HepG2 (cell line): ENCODE measurements around the gene CMTR2. TPM values are rescaled to one million over a fixed set of nuclear protein-coding genes. Genes with fewer than 3 reads are reported as not detected.

Source experiments
- ATAC-seq: fragments of 200-7000 bp; cut with Tn5 transposase; 3 replicates; pipeline ENCODE4 v1.9.1; 2020; ENCODE audit warnings: mild to moderate bottlenecking, moderate library complexity
- BruUV-seq: library from RNA; stranded (reverse); fragments of 400-500 nt; replicated peaks from 2 replicates; lab custom pipeline; 2021; lab: Mats Ljungman, UMichigan
- CTCF ChIA-PET: fragments of 300-600 bp; formaldehyde crosslinking; extraction: SDS; loops from one replicate; lab custom pipeline; 2021; ENCODE audit warnings: low total read pairs, inconsistent platforms, low intra/inter-chr PET ratio; lab: Yijun Ruan, JAX
- POLR2A ChIA-PET: fragments of 350-600 bp; sonication (Branson Sonifier 250); formaldehyde crosslinking; loops from one replicate; lab custom pipeline; 2020; ENCODE audit warnings: antibody characterized with exemption, inconsistent platforms; lab: Yijun Ruan, JAX
- DNase-seq: peaks from one replicate; pipeline ENCODE4 v3.0.0-alpha.2; 2015; ENCODE audit warnings: low spot score
- FAIRE-seq: peaks from 3 replicates; lab custom pipeline; 2011; peaks lifted over from hg19 to GRCh38; lab: Jason Lieb, UNC
- H2AFZ ChIP-seq: one replicate; pipeline ENCODE4 v1.6.1; 2011; ENCODE audit warnings: low read length, inconsistent platforms
- H3K27ac ChIP-seq: fragments of 300-600 bp; 3 replicates; pipeline ENCODE4 v1.8.0; 2011; ENCODE audit warnings: mixed run types, mild to moderate bottlenecking, mixed read lengths, low read length, inconsistent platforms; ENCODE audit not compliant: insufficient read depth; ENCODE audit errors: extremely low read length
- H3K27me3 ChIP-seq, 2 experiments: fragments of 200-600 bp in 1 of 2; 2 replicates in 1 of 2; 3 replicates in 1 of 2; pipeline versions ENCODE4 v1.6.0 to v1.8.0; 2011; ENCODE audit warnings: low read length in 2 of 2, mild to moderate bottlenecking in 2 of 2, moderate library complexity in 2 of 2, inconsistent platforms in 1 of 2; ENCODE audit not compliant: insufficient read depth in 2 of 2, control insufficient read depth in 1 of 2
- H3K36me3 ChIP-seq, 2 experiments: fragments of 200-600 bp in 1 of 2; replicated peaks in 1 of 2; 2 replicates in 1 of 2; 3 replicates in 1 of 2; pipeline versions ENCODE4 v1.5.1 to v1.8.0; 2011; ENCODE audit warnings: low read length in 2 of 2, inconsistent platforms in 1 of 2; ENCODE audit not compliant: insufficient read depth in 2 of 2, control insufficient read depth in 1 of 2
- H3K4me1 ChIP-seq: 2 replicates; pipeline ENCODE4 v1.5.1; 2012; ENCODE audit warnings: low read length, inconsistent platforms; ENCODE audit not compliant: insufficient read depth
- H3K4me2 ChIP-seq: 2 replicates; pipeline ENCODE4 v1.6.0; 2011; ENCODE audit warnings: low read depth, low read length, inconsistent platforms
- H3K4me3 ChIP-seq, 3 experiments: fragments of 200-600 bp in 1 of 3; sonication (generic), shearing (Covaris generic) in 1 of 3; replicated peaks in 1 of 3; 2 replicates each; pipeline ENCODE4 v1.5.1; 2011 to 2016; ENCODE audit warnings: low read length in 3 of 3, inconsistent platforms in 2 of 3, low read depth in 2 of 3, mild to moderate bottlenecking in 2 of 3, control low read depth in 1 of 3, mixed read lengths in 1 of 3; ENCODE audit not compliant: insufficient read depth in 1 of 3
- H3K79me2 ChIP-seq: one replicate; pipeline ENCODE4 v1.6.1; 2011; ENCODE audit warnings: low read length, inconsistent platforms; ENCODE audit not compliant: insufficient read depth
- H3K9ac ChIP-seq: 2 replicates; pipeline ENCODE4 v1.6.0; 2011; ENCODE audit warnings: mild to moderate bottlenecking, low read depth, low read length, inconsistent platforms; ENCODE audit not compliant: insufficient read depth
- H3K9me3 ChIP-seq: 2 replicates; pipeline ENCODE4 v1.5.1; 2012; ENCODE audit warnings: mild to moderate bottlenecking, low read length
- H4K20me1 ChIP-seq: 2 replicates; pipeline ENCODE4 v1.6.0; 2011; ENCODE audit warnings: inconsistent platforms, mild to moderate bottlenecking, low read length, moderate library complexity; ENCODE audit not compliant: insufficient read depth
- GTF3A ChIP-seq: sonication (generic); formaldehyde crosslinking; conservative IDR thresholded peaks from 2 replicates; pipeline ENCODE4 v1.4.0; 2020; ENCODE audit warnings: mild to moderate bottlenecking, missing genetic modification reagents
- MAZ ChIP-seq, 2 experiments: sonication (generic) in 1 of 2; formaldehyde crosslinking in 1 of 2; IDR thresholded peaks; 2 replicates each; pipeline versions ENCODE4 v1.5.0 to v1.6.1; 2012 to 2020; ENCODE audit warnings: low read depth in 2 of 2, mild to moderate bottlenecking in 2 of 2, borderline replicate concordance in 1 of 2, improper control_type of control experiment in 1 of 2, low read length in 1 of 2, missing genetic modification reagents in 1 of 2, moderate library complexity in 1 of 2
- MEIS2 ChIP-seq: sonication (generic); formaldehyde crosslinking; IDR thresholded peaks from 2 replicates; pipeline ENCODE4 v1.9.0; 2021; ENCODE audit warnings: mild to moderate bottlenecking, missing genetic modification reagents
- MTF1 ChIP-seq: sonication (generic); formaldehyde crosslinking; IDR thresholded peaks from 2 replicates; pipeline ENCODE4 v1.5.0; 2020; ENCODE audit warnings: missing genetic modification reagents
- RFXANK ChIP-seq: IDR thresholded peaks from 2 replicates; pipeline ENCODE4 v1.6.1; 2016
- SIN3B ChIP-seq: fragments of 150-350 bp; IDR thresholded peaks from 2 replicates; pipeline ENCODE4 v1.6.1; 2014; ENCODE audit warnings: low read length
- TOPORS ChIP-seq: sonication (generic); formaldehyde crosslinking; IDR thresholded peaks from 2 replicates; pipeline ENCODE4 v1.8.0; 2023; ENCODE audit warnings: mild to moderate bottlenecking, missing genetic modification reagents
- ZBTB8A ChIP-seq: sonication (generic); formaldehyde crosslinking; IDR thresholded peaks from 2 replicates; pipeline ENCODE4 v1.4.0; 2020; ENCODE audit warnings: mild to moderate bottlenecking, low read depth, missing genetic modification reagents, borderline replicate concordance
- ZNF101 ChIP-seq: sonication (generic); formaldehyde crosslinking; IDR thresholded peaks from 2 replicates; pipeline ENCODE4 v1.4.0; 2020; ENCODE audit warnings: mild to moderate bottlenecking, low read depth, missing genetic modification reagents, borderline replicate concordance
- ZNF160 ChIP-seq: sonication (generic); formaldehyde crosslinking; IDR thresholded peaks from 2 replicates; pipeline ENCODE4 v1.8.0; 2022; ENCODE audit warnings: mild to moderate bottlenecking, inconsistent platforms, missing genetic modification reagents
- ZNF546 ChIP-seq: sonication (generic); formaldehyde crosslinking; conservative IDR thresholded peaks from 2 replicates; pipeline ENCODE4 v1.8.1; 2023; ENCODE audit warnings: mild to moderate bottlenecking, missing genetic modification reagents
- ZSCAN22 ChIP-seq: sonication (generic); formaldehyde crosslinking; IDR thresholded peaks from 2 replicates; pipeline ENCODE4 v1.4.0; 2020; ENCODE audit warnings: mild to moderate bottlenecking, missing genetic modification reagents
- WGBS: methylation state at CpG from one replicate; pipeline ENCODE4 v1.1.6; 2017; ENCODE audit warnings: low lambda C conversion rate; 5-methylcytosine and 5-hydroxymethylcytosine counted together
- in situ Hi-C: cut with HindIII; loops from 2 replicates; pipeline ENCODE4 v1.10.0; 2017; ENCODE audit warnings: low pct_unique_long_range_greater_than_20kb; ENCODE audit not compliant: extremely low pct_ligation_motif_present
- intact Hi-C: fragments of 100-400 bp; cut with micrococcal nuclease; formaldehyde crosslinking; loops from one replicate; pipeline ENCODE4 v1.10.0; 2022; ENCODE audit not compliant: unreplicated experiment
- polyA plus RNA-seq, 8 experiments: library from polyadenylated mRNA; depleted of rRNA in 3 of 8; stranded (reverse) in 7 of 8; unstranded in 1 of 8; fragments of >200 nt; fragmentation: Illumina TruSeq in 4 of 8; extraction: Trizol in 4 of 8; gene quantifications; 2 replicates each; pipeline versions ENCODE4 v1.2.1 to v1.2.3, GENCODE V29; 2011 to 2016; ENCODE audit warnings: low read depth in 4 of 8, missing spikeins in 1 of 8, mixed read lengths in 1 of 8; ENCODE audit not compliant: insufficient read depth in 1 of 8
- total RNA-seq, 5 experiments: library from RNA; depleted of rRNA; stranded (reverse); fragments of >200 nt; fragmentation: Illumina TruSeq; extraction: Trizol; gene quantifications; 2 replicates each; pipeline ENCODE4 v1.2.3, GENCODE V29; 2016; ENCODE audit warnings: low read depth in 1 of 5
- TF ChIP-seq, protein P1 (sequence below): sonication (generic); formaldehyde crosslinking; IDR thresholded peaks from 2 replicates; pipeline ENCODE4 v1.5.0; 2020; ENCODE audit warnings: mild to moderate bottlenecking, missing genetic modification reagents, borderline replicate concordance
- TF ChIP-seq, protein P2 (sequence below): sonication (generic); formaldehyde crosslinking; IDR thresholded peaks from 2 replicates; pipeline ENCODE4 v1.4.0; 2020; ENCODE audit warnings: missing genetic modification reagents

Gene CMTR2
- total and polyA plus RNA-seq, 2 of the 13 experiments (the other 11 are each of a cell fraction or from before 2014, with no cell fraction given) = 15.0 to 19.9 TPM

DNA sequence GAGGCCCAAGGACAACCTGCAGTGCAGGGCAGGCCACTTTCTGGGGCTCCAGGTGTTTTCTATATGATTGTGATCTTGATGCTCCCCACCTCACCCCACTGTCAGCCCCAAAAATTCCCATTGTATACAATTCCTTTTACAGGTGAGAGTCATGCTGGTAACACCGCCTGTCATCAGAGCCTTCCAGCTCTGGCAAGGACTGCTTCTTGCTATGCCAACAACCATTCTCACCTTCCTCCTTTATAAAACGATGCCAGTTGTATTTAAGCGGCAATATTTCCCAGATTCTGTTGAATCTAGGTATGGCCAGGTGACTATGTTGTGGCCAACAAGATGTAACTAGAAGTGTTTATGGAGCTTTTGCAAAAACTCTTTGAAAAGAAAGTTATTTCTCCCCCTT lies 38.9 kb upstream of the CMTR2 start:
- TF ChIP-seq TOPORS (no peak), RFXANK (CRISPR knock-in tag) (no peak), GTF3A (no peak), ZSCAN22 (CRISPR knock-in tag) (no peak), MEIS2 (CRISPR knock-in tag) (no peak), MAZ (IDR thresholded peaks at IDR 0.05; ENCODE audit: borderline replicate concordance, low read depth, low read length) (no peak), MAZ (CRISPR knock-in tag; IDR thresholded peaks at IDR 0.05; ENCODE audit: low read depth) (no peak), ZNF546 (CRISPR knock-in tag) (no peak), ZBTB8A (CRISPR knock-in tag) (no peak), SIN3B (no peak), MTF1 (no peak), ZNF160 (CRISPR knock-in tag) (no peak), ZNF101 (no peak)
- TF ChIP-seq, protein P1, sequence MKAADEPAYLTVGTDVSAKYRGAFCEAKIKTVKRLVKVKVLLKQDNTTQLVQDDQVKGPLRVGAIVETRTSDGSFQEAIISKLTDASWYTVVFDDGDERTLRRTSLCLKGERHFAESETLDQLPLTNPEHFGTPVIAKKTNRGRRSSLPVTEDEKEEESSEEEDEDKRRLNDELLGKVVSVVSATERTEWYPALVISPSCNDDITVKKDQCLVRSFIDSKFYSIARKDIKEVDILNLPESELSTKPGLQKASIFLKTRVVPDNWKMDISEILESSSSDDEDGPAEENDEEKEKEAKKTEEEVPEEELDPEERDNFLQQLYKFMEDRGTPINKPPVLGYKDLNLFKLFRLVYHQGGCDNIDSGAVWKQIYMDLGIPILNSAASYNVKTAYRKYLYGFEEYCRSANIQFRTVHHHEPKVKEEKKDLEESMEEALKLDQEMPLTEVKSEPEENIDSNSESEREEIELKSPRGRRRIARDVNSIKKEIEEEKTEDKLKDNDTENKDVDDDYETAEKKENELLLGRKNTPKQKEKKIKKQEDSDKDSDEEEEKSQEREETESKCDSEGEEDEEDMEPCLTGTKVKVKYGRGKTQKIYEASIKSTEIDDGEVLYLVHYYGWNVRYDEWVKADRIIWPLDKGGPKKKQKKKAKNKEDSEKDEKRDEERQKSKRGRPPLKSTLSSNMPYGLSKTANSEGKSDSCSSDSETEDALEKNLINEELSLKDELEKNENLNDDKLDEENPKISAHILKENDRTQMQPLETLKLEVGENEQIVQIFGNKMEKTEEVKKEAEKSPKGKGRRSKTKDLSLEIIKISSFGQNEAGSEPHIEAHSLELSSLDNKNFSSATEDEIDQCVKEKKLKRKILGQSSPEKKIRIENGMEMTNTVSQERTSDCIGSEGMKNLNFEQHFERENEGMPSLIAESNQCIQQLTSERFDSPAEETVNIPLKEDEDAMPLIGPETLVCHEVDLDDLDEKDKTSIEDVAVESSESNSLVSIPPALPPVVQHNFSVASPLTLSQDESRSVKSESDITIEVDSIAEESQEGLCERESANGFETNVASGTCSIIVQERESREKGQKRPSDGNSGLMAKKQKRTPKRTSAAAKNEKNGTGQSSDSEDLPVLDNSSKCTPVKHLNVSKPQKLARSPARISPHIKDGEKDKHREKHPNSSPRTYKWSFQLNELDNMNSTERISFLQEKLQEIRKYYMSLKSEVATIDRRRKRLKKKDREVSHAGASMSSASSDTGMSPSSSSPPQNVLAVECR = no peak
- TF ChIP-seq, protein P2, sequence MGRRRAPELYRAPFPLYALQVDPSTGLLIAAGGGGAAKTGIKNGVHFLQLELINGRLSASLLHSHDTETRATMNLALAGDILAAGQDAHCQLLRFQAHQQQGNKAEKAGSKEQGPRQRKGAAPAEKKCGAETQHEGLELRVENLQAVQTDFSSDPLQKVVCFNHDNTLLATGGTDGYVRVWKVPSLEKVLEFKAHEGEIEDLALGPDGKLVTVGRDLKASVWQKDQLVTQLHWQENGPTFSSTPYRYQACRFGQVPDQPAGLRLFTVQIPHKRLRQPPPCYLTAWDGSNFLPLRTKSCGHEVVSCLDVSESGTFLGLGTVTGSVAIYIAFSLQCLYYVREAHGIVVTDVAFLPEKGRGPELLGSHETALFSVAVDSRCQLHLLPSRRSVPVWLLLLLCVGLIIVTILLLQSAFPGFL (CRISPR knock-in tag) = no peak
- ATAC-seq (no peak), FAIRE-seq (no peak), DNase-seq (no peak)
- H3K79me2 ChIP-seq = no peaks in the 10 kb centered on the region
- no peaks in the 10 kb centered on the region for H3K36me3 ChIP-seq
- ChIA-PET CTCF (no interaction called here), POLR2A (no interaction called here)
- 7% methylated on average over 3 of the region's 3 CpGs for whole genome bisulfite sequencing
- H3K27me3 ChIP-seq = no peaks in the 10 kb centered on the region; a peak in 1 of 5 replicates
- in situ Hi-C loops = no loop called here
- no peak overlapping the region for H3K9ac ChIP-seq
- no TSS peak for BruUV-seq
- H4K20me1 ChIP-seq = no peaks in the 10 kb centered on the region
- H2AFZ ChIP-seq = no peak overlapping the region
- H3K4me3 ChIP-seq = no peak overlapping the region
- H3K27ac ChIP-seq = no peak overlapping the region
- intact Hi-C loops = no loop called here
- no peaks in the 10 kb centered on the region for H3K4me1 ChIP-seq
- H3K4me2 ChIP-seq = no peak overlapping the region
- no peaks in the 10 kb centered on the region for H3K9me3 ChIP-seq
